Amniotic epithelial cell (primary cell): ENCODE data around the gene CDK5RAP2.

Experiments used
- DNase-seq: peaks from one replicate; pipeline ENCODE4 v3.0.0-alpha.2; 2010; ENCODE audit warnings: low read depth

The CDK5RAP2 gene

DNA sequence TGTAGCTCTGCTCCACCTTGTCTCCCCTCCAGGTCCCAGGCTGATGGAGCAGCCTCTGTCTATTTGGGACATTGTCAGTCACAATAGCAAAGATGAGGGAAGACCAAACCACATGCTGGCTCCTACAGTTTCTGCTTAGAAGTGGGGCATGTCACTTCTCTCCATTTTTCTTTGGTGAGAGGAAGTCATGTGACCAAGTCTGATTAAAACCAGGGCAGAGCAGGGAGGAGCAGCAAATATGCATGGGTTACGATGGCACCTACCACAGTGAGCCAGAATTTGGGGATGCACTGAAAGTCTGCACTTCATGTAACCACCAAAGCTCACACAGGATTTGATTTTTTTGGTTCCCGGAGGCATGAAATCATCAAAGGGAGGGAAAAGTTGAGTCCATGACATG, 234.6 kb downstream of the CDK5RAP2 start:
- DNase-seq, result no peak

DNA sequence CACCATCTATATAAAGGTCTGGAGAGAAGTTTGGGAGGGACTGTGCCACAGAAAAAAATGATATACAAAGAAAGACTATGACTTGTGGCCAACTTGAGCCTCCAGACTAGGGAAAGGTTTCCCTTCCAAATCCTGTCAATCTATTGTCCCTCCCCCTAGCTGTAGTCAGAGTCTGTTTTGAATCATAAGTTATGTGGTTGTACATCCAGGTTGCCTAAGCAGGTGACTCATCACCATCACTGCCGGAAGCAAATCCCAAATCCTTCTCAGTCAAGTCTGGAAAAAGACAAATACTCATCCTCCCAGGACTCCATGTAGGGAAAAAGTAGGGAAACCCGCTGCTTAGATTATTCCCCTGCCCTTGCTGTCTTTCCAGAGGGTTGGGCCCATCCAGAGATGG, 235.7 kb downstream of the CDK5RAP2 start:
- peak; percentile 92 for DNase-seq

GRCh38 chr9:120343416-120343815, 236.6 kb downstream of the CDK5RAP2 start:
- DNase-seq, result no peak
